Immature natural killer cell (primary cell): Measurements from ENCODE around the gene RIT1. TPM values are rescaled to one million over a fixed set of nuclear protein-coding genes. Genes with fewer than 3 reads are reported as not detected.
A peak's percentile ranks its signal among the peaks of the same experiment; 100 is the strongest.

Experiments
- DNase-seq, 3 donors: peaks; one replicate each; pipeline ENCODE4 v3.0.0; 2022; ENCODE audit warnings: mixed read lengths in 1 of 3
- H3K27ac Mint-ChIP-seq, 6 donors: one replicate each; pipeline ENCODE4 v1.8.0; 2020; ENCODE audit warnings: mixed read lengths in 6 of 6, mild to moderate bottlenecking in 5 of 6, inconsistent platforms in 4 of 6, moderate library complexity in 3 of 6
- H3K27me3 Mint-ChIP-seq, 3 donors: one replicate each; pipeline ENCODE4 v1.8.0; 2020 to 2021; ENCODE audit warnings: low read depth in 3 of 3, mild to moderate bottlenecking in 3 of 3, mixed read lengths in 3 of 3, moderate library complexity in 3 of 3, inconsistent platforms in 1 of 3
- H3K36me3 Mint-ChIP-seq, 3 donors: one replicate each; pipeline ENCODE4 v1.8.0; 2020; ENCODE audit warnings: mixed read lengths in 3 of 3, inconsistent platforms in 2 of 3, mild to moderate bottlenecking in 2 of 3
- H3K4me1 Mint-ChIP-seq, 2 donors: one replicate each; pipeline ENCODE4 v1.8.0; 2020; ENCODE audit warnings: inconsistent platforms in 2 of 2, mild to moderate bottlenecking in 2 of 2, mixed read lengths in 2 of 2, moderate library complexity in 1 of 2
- H3K4me3 Mint-ChIP-seq, 5 donors: one replicate each; pipeline ENCODE4 v1.8.0; 2020; ENCODE audit warnings: mild to moderate bottlenecking in 5 of 5, mixed read lengths in 5 of 5, inconsistent platforms in 3 of 5, moderate library complexity in 3 of 5
- H3K9me3 Mint-ChIP-seq, 6 donors: one replicate each; pipeline ENCODE4 v1.8.0; 2020; ENCODE audit warnings: mild to moderate bottlenecking in 6 of 6, mixed read lengths in 6 of 6, inconsistent platforms in 4 of 6, moderate library complexity in 3 of 6
- polyA plus RNA-seq, 3 donors: library from polyadenylated mRNA; unstranded; fragments of 300-500 nt; fragmentation: Illumina TruSeq; gene quantifications; one replicate each; pipeline ENCODE4 v1.2.3, GENCODE V29; 2021

The RIT1 gene
- polyA plus RNA-seq, 3 donors from 2014 or later = 27.1 to 33.5 (median 29.0) TPM

GRCh38 chr1:155873860-155874259, 37.3 kb downstream of the RIT1 start:
- no peak overlapping the region for H3K27ac Mint-ChIP-seq
- DNase-seq = no peak

GRCh38 chr1:155872527-155872926, 38.6 kb downstream of the RIT1 start:
- peak overlapping the region in 1 of 6 donors; percentile 42 for H3K27ac Mint-ChIP-seq
- H3K9me3 Mint-ChIP-seq = no peaks in the 10 kb centered on the region
- no peak for DNase-seq
- H3K4me3 Mint-ChIP-seq = no peak overlapping the region
- H3K27me3 Mint-ChIP-seq = peaks cover 0 to 4% (median 0%) of the 10 kb centered on the region in 3 donors
- H3K36me3 Mint-ChIP-seq = peaks cover 9 to 17% (median 16%) of the 10 kb centered on the region in 3 donors
- H3K4me1 Mint-ChIP-seq = peaks cover 3 to 6% of the 10 kb centered on the region in 2 donors

More at GRCh38 chr1:155873860-155874259, 37.3 kb downstream of the RIT1 start:
- H3K36me3 Mint-ChIP-seq = peaks cover 7 to 14% (median 14%) of the 10 kb centered on the region in 3 donors
- H3K4me1 Mint-ChIP-seq = peaks cover 3 to 6% of the 10 kb centered on the region in 2 donors
- no peaks in the 10 kb centered on the region for H3K9me3 Mint-ChIP-seq
- no peak overlapping the region for H3K4me3 Mint-ChIP-seq
- peaks cover 0 to 4% (median 0%) of the 10 kb centered on the region in 3 donors for H3K27me3 Mint-ChIP-seq

- Mint-ChIP-seq H3K27me3 (peaks cover 0 to 4% (median 0%) of the 10 kb centered on the region in 3 donors), H3K27ac (no peak overlapping the region), H3K36me3 (peaks cover 9 to 20% (median 19%) of the 10 kb centered on the region in 3 donors), H3K4me3 (no peak overlapping the region), H3K4me1 (peaks cover 3 to 6% of the 10 kb centered on the region in 2 donors), H3K9me3 (no peaks in the 10 kb centered on the region)
- DNase-seq = no peak
These were observed 39.8 kb downstream of the RIT1 start for GRCh38 chr1:155871390-155871789.

GRCh38 chr1:155867766-155868165, 43.4 kb downstream of the RIT1 start:
- Mint-ChIP-seq H3K27me3 (peaks cover 0 to 2% (median 0%) of the 10 kb centered on the region in 3 donors), H3K9me3 (no peaks in the 10 kb centered on the region), H3K4me1 (peaks cover 2 to 7% of the 10 kb centered on the region in 2 donors), H3K27ac (no peak overlapping the region), H3K36me3 (peaks cover 8 to 20% (median 19%) of the 10 kb centered on the region in 3 donors), H3K4me3 (no peak overlapping the region)
- no peak for DNase-seq

GRCh38 chr1:155864393-155864792, 46.8 kb downstream of the RIT1 start:
- Mint-ChIP-seq H3K36me3 (peaks cover 4 to 10% (median 5%) of the 10 kb centered on the region in 3 donors), H3K27me3 (peaks cover 2 to 11% (median 10%) of the 10 kb centered on the region in 3 donors), H3K4me3 (no peak overlapping the region), H3K27ac (no peak overlapping the region), H3K4me1 (peaks cover 18 to 28% of the 10 kb centered on the region in 2 donors), H3K9me3 (no peaks in the 10 kb centered on the region)
- DNase-seq = no peak

GRCh38 chr1:155861896-155862295, 49.3 kb downstream of the RIT1 start:
- H3K9me3 Mint-ChIP-seq = no peaks in the 10 kb centered on the region
- H3K27ac Mint-ChIP-seq = peak overlapping the region in 5 of 6 donors; percentile 21 to 95 (median 41)
- no peak overlapping the region for H3K4me3 Mint-ChIP-seq

GRCh38 chr1:155860970-155861510, 50.1 kb downstream of the RIT1 start:
- Mint-ChIP-seq H3K27me3 (peaks cover 6 to 15% (median 10%) of the 10 kb centered on the region in 3 donors), H3K4me3 (peak overlapping the region; percentile 89 to 100 (median 96)), H3K4me1 (peaks cover 50 to 60% of the 10 kb centered on the region in 2 donors), H3K27ac (peak overlapping the region; percentile 87 to 98 (median 96)), H3K36me3 (no peaks in the 10 kb centered on the region), H3K9me3 (no peaks in the 10 kb centered on the region)
- no peak for DNase-seq

More at GRCh38 chr1:155861896-155862295, 49.3 kb downstream of the RIT1 start:
- H3K4me1 Mint-ChIP-seq = peaks cover 42 to 51% of the 10 kb centered on the region in 2 donors
- peaks cover 5 to 15% (median 10%) of the 10 kb centered on the region in 3 donors for H3K27me3 Mint-ChIP-seq
- H3K36me3 Mint-ChIP-seq = no peaks in the 10 kb centered on the region
- DNase-seq = no peak

GRCh38 chr1:155859881-155860871, 51.0 kb downstream of the RIT1 start:
- Mint-ChIP-seq H3K36me3 (peaks cover 0 to 2% (median 0%) of the 10 kb centered on the region in 3 donors), H3K4me1 (peaks cover 56 to 66% of the 10 kb centered on the region in 2 donors), H3K4me3 (peak overlapping the region; percentile 89 to 100 (median 96)), H3K27ac (peak overlapping the region; percentile 87 to 98 (median 96)), H3K27me3 (peaks cover 6 to 15% (median 10%) of the 10 kb centered on the region in 3 donors), H3K9me3 (no peaks in the 10 kb centered on the region)
- DNase-seq = peak; percentile 68 to 80 (median 73)

GRCh38 chr1:155859234-155859829, 51.8 kb downstream of the RIT1 start, which contains the start of gene SYT11:
Gene SYT11 (plus strand): TSS chr1:155859567. CDS start chr1:155859762, 195 bp downstream.
- Mint-ChIP-seq H3K27ac (peak within 1 kb of the TSS; percentile 87 to 98 (median 96)), H3K9me3 (no peaks in the 10 kb centered on the region), H3K4me1 (peaks cover 59 to 69% of the 10 kb centered on the region in 2 donors), H3K27me3 (peaks cover 6 to 15% (median 10%) of the 10 kb centered on the region in 3 donors), H3K36me3 (peaks cover 0 to 5% (median 3%) of the 10 kb centered on the region in 3 donors), H3K4me3 (peak within 1 kb of the TSS; percentile 89 to 100 (median 96))
- peak; percentile 86 to 90 (median 89) for DNase-seq

- Mint-ChIP-seq H3K27ac (peak overlapping the region; percentile 87 to 98 (median 96)), H3K4me3 (peak overlapping the region; percentile 89 to 100 (median 96)), H3K27me3 (peaks cover 6 to 15% (median 10%) of the 10 kb centered on the region in 3 donors), H3K9me3 (no peaks in the 10 kb centered on the region), H3K4me1 (peaks cover 59 to 69% of the 10 kb centered on the region in 2 donors), H3K36me3 (peaks cover 0 to 5% (median 3%) of the 10 kb centered on the region in 3 donors)
- no peak for DNase-seq
These were observed 52.3 kb downstream of the RIT1 start for GRCh38 chr1:155858800-155859233.

GRCh38 chr1:155856975-155857930, 53.9 kb downstream of the RIT1 start, which contains the start of gene GON4L:
Gene GON4L (minus strand): TSS chr1:155857214. CDS start chr1:155853780, 3,434 bp downstream.
- peaks cover 65 to 76% of the 10 kb centered on the region in 2 donors for H3K4me1 Mint-ChIP-seq
- H3K4me3 Mint-ChIP-seq = peak within 1 kb of the TSS; percentile 95 to 100 (median 99)
- peak within 1 kb of the TSS; percentile 90 to 100 (median 98) for H3K27ac Mint-ChIP-seq
- DNase-seq = peak; percentile 85 to 88 (median 87)
- peaks cover 4 to 15% (median 10%) of the 10 kb centered on the region in 3 donors for H3K27me3 Mint-ChIP-seq
- H3K36me3 Mint-ChIP-seq = peaks cover 4 to 12% (median 7%) of the 10 kb centered on the region in 3 donors
- no peaks in the 10 kb centered on the region for H3K9me3 Mint-ChIP-seq
